Kidney capillary endothelial cell (primary cell): Measurements from ENCODE around the gene SKAP1.
"Not testable (repeated sequence)": the region's sequence is repeated elsewhere in the genome, so short reads cannot be mapped to it uniquely, and the experiment has no call there.

ENCODE experiments used
- DNase-seq: peaks from one replicate; pipeline ENCODE4 v3.0.0-alpha.2; 2018; ENCODE audit warnings: low spot score

Gene SKAP1

DNA sequence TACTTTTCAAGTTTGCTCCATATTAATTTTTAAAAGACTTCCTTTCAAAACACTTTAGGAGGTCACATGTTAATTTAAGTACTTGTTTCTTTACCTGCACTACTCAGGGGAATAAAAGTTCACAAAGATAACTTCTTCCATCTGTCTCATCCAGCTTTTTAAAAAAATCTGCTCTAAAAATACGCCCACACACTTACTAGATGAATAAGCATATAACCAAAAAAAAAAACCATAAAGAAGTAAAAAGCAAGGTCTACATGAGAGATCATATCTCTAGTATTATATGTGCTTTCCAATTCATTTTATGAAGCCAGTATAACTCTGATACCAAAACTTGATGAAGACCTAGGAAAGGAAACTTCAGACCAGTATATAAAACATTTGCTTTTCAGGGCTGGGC is 17.2 kb downstream of the SKAP1 start:
- DNase-seq = no peak

DNA sequence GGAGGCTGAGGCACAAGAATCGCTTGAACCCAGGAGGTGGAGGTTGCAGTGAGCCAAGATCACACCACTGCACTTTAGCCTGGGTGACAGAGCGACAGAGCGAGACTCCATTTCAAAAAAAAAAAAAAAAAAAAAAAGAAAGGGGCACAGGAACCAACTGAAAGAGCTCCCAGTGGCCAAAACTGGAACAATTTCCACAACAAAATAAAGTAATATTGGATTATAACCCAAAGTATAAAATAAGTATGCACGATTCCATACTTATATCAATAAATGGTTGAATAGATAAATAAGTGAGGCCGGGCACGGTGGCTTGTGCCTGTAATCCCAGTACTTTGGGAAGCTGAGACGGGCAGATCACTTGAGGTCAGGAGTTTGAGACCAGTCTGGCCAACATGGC is 19.2 kb downstream of the SKAP1 start:
- DNase-seq = not testable (repeated sequence)

DNA sequence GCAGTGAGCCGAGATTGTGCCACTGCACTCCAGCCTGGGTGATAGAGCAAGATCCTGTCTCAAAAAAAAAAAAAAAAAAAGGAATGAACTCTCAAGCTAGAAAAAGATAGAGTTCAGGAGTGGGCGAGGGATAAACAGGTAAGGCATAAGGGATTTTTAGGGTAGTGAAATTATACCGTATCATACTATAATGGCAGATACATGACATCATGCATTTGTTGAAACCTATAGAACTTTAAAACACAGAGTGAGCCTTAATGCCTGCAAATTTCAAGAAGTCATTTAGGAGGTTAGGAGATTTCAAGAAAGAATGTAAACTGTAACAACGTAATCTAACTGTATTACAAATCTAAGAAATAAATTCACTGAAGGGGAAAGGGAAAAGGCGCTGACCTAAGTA is 20.4 kb downstream of the SKAP1 start:
- DNase-seq = no peak

DNA sequence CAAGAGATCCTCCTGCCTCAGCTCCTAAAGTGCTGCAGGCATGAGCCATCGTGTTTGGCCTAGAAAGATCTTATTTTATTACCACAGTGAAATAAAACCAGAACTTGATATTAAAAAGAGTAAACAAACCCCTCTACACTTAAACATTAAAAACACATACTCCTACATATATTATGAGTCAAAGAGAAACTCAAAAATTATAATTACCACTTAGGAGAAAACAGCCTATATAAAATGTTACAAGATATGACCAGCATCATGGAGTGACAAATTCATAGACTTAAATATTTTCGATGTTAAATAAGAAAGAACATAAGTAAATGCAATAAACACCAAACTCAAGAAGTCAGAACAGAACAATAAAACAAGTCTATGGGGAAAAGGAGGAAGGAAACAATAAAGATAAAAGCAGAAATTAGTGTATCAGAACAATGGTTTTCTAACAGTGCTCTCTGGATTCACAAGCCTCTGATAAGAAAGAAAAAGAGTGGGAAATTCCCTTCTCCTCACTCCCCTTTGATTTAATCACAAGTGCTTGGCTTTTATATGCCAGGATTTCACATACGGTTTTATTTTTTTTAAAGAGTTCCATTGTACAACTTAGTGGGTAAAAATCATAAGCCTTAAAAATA is 23.0 kb downstream of the SKAP1 start:
- no peak for DNase-seq

DNA sequence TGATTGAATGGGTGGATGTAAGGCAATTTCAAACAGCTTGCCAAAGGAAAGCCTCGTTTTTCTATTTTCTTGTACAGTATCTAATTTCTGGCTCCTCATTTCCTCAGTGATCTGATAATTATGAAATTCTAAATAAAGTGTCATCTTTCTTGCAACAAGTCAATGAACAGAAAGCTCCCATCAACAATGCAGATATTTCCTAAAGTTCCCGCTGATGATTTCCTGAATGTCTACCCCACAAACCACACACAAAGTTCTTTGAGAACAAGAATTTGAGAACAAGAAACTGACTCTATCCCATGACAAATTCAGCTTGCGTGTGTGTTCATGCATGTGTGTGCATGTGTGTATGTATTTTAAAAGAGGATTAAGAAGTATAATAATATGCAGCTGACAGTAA is 35.2 kb downstream of the SKAP1 start:
- DNase-seq = no peak

DNA sequence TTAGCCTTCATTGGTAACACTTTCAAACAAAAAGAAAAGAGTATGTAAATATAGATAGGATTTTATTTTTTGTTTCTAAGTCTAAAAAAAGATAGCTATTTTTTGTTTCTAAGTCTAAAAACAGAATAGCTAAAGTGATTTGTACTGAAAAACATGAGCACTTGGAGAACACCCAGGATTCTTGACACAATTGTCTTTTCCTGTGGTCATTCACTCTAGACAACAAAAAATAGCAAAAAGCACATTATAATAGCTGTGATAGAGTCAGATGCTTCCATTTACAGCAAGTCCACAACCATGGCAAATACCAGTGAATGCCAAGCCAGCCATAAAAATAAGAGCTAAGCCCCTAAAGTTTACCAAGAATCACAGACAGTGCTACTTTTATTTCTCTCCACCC is 36.7 kb downstream of the SKAP1 start:
- no peak for DNase-seq

DNA sequence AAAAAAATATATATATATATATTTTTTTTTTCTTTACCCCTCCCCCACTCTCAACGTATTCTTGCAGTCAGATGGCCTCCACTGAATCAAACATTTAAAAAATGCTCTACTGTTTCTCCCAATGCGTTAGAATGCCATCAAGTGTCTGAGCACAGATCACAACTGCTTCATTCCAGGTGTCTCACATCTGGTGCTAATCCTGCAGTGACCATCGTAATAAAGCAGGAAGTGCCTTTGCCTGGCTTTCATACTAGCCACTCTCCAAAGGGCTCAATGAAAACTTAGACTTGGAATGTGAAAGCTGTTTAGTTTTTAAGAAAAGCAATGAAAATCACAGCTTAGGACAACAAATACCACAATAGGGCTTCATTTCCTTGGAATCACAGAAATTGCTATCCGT is 37.2 kb downstream of the SKAP1 start:
- no peak for DNase-seq

DNA sequence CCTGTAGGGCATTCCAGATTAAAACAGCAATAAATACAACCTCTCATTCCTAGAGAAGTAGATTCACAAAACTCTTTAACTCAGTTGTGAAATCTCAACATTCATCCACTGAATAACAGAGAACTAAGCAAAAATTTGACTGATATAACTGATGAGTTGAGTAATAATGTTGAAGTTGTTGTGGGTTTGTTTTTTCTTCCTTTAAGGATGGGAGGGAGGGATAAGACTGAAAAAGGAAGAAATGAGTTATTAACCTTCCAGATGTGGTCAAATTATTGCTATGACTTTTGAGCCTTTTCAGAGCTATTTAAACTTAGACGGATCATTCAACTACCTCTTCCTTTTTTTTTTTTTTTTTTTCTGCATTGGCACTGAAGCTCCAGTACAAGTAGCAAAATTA is 38.6 kb downstream of the SKAP1 start:
- no peak for DNase-seq

DNA sequence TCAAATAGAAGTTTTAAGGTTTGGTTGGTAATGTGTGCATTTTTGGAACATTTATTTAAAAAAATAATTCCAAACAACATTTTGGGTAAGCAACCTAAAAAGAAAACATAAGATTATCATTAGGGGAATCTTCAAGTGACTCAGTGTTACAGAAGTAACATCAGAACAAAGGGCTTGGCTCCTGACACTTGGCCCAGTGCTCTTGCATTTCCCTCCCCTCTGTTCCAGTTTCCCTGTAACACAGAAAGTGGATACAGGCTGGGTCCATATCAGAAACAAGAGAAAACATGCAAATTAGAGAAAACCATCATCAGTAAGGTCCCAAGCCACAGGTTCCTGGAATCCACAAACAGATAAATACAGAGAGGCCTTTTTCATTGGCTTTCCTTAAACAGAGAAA is 40.1 kb downstream of the SKAP1 start:
- DNase-seq = no peak

DNA sequence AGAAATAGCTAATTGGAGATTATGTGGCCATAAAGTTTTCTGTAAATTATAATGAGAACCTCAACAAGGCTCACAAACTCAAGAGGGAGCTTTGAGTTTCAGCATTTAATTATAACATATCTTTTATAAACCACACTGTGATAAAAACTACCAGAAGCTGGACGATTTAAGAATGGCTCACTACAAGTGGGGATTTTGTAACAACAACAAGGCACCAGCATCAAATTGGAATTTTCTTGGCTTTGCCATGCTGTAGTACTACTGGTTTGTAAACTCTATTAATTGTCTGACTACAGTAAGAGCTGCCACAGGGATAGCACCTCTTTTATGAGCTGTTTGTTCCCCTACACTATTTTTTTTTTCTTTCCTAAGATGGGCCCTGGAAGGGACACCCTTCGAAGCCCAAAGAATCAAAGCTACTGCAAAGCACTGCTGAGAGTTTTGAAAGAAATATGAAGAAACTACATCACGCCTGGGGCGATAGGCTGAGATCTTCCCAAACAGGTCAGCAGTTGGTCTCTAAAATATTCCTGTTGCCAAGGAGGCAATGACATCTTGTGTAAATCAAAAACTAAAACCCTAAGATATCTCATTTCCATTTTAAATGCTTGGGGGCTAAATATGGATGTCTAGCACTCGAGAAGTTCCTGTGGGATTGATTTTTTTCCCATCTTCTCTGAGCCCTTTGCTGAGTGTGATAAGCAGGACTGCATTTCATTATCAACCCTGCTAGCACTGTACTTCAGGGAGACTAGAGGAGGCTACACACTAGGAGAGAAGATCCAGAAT is 40.9 kb downstream of the SKAP1 start:
- no peak for DNase-seq

DNA sequence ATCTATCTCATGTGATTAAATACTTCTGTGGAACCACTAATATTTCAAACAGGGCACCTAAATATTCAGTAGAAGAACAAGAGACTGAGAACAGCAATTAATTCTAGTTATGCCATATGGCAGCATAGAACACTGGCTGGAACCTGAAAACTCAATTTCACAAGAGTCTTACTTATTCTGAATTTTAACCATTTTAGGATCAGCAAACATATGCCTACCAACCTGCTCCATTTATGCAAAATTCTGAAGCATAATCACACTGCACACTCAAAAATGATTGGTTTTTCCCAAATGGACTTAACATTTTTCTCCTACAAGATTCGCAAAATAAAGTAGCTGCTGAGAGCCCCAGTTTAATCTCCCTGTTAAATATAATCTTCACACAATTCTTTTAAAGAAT is 43.2 kb downstream of the SKAP1 start:
- no peak for DNase-seq

DNA sequence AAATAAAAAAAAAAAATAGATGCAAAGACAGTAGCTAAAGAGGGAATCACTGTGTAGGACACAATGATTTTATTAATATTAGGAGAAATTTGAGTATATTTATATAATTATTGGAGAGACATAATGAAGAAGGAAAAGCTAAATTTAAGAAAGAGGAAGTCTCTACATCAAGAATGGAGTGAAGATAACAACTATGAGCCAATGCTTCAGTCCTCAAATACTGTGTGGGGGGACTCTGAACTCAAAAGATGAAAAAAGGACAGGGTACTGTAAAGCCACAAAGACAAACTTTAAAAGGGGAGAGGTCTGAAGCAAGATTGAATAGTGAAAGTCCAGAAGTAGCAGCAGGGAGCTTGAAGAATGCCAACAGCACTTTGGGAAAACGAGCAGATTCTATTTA is 44.7 kb downstream of the SKAP1 start:
- no peak for DNase-seq

DNA sequence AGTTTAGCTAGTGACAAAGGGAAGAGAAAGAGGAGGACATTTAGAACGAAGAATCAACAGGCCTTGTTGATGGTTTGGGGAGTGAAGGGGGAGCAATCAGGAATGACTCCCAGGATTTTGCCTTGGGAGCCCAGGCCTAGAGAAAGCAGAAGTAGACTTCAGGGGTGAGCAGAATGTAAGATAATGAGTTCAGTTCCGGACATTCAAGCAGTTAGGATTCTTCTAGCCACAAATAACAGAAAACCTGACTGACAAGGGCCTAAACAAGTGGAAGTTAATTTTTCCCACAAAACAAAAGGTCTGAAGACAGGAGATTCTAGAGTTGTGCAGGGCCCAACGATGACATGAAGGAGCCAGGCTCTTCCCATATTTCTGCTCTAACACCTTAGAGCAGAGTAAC is 45.9 kb downstream of the SKAP1 start:
- no peak for DNase-seq

DNA sequence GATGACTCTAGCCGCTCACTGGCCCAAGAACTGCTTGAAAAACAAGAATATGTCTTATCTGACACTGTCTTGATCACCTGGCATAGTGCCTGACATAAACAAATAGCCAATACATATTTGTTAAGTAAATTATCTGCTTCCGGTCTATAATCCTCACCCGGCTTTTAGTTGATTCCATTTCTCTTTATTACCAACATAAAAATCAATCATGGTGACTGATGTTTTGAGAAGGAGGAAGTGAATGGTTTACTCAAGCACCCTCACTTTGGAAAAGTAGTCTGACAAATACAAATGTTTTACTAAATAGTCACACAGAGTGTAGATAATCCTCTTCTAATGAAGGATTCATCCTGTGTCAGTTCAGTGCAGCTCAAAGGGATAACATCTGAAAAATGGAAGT is 47.0 kb downstream of the SKAP1 start:
- no peak for DNase-seq

DNA sequence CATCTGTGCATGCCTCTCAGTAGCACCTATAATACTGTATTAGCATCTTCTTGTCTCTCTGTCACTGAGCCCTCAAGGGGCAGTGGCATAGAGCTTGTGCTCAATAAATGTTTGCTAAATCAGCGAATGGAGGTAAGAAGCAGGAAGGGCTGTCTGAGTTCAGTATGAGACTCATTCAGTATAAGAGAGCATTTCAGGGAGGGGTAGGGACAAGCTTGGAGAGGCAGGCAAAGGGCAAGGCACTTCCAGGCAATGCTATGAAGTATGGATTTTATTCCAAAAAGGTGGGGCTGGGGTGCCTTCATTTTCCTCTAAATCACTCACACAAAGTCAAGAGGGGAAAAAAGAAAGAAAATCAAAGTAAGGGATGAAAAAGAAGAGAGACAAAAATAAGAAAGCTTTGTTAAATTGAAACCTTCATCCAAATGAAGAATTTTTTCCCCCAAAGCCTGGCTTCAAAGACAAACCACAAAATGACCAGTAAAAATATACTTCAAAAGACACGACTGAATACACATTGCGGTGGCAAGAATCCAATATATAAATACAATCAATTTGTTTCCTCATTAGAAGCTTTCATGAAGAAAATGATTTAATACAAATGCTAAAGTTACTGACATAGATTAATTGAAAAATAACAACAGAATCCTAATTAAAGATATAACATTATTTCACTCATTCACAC is 51.2 kb downstream of the SKAP1 start:
- no peak for DNase-seq

DNA sequence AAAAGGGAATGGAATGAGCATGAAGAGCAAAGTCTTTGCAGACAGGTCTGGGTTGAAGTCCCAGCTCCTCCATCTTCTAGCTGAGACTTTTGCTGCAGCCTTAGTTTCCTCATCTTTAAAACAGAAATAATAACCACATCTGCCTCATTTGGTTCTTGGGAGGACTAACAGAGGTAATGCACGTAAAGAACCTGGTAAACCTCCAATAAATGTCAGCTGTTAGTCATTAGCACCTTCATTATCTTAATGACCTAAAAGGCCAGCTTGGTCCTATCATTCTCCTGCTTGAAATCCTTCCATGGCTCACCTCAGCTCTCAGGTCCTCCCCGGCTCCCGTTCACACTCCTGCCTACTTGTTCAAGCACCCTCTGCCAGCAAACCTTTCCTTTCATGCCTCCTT is 51.8 kb downstream of the SKAP1 start:
- no peak for DNase-seq

DNA sequence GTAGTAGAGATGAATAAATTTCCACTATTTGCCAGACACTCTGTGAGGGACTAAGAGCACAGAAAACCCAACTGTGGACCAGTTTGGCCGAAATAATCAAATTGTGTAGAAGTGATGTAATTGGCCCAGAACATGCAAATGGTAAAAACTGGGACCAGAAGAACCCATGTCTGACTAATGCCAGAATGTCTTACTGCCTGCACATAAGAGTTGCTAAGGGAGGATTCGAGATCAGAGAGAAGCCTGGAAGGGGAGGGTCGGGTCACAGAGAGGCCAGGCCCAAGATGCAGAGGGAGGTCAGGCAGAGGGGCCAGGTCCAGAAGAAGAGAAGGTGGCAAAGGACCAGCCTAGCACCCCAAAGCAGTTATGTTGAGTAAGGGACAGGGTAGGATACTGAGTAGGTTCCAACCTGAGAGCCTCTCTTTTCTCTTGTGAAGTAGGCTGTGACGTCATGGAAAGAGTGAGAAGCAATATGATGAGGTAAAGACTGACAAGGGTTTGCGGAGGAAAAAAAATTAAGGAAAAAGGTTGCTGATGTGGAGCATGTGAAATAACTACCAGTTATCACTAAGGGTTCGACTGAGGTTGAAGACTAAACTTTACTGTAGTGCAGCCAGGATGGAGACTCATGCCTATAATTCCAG is 53.2 kb downstream of the SKAP1 start:
- no peak for DNase-seq

DNA sequence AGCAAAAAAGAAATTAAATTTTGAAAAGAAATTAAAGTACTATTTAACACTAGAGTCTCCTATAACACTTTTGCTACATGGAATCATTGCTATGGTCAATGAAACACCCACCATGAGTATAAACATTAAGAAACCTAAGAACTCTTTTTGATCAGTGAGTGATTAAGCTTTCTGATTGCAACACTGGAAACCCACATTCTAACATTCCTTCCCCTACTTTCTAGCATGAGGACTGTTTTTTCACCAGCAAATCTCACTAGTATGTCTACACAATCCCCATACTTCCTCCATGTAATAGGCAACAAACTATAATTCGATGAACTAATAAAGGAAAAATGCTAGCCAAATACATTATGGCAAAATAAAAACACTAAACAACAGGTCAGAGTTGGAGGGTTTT is 54.7 kb downstream of the SKAP1 start:
- DNase-seq = no peak

DNA sequence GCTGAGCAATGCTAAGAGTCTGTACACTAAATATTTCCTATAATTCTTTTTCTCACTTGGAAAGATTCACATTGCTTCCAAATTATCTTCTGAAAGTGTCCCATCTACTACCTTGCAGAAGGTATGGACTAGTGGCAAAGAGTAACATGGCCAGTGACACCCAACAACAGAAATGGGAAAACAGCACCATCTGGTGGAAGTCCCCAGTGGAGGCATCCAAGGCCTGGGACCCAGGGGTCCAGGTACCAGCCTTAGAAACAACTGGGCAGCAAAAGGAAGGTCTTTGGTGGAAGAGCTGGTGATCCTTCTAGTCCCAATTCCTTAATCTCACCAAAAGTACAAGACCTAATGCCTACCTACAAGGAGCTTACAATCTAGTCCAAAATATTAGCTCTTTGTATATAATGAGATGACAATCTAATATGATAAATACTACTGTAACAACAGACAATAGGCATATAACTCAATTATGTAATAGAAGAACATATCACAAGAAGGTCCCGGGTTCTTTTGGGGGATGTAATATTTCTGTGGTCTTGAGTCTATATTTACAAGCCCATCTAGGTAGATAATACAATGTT is 55.3 kb downstream of the SKAP1 start:
- DNase-seq = no peak

DNA sequence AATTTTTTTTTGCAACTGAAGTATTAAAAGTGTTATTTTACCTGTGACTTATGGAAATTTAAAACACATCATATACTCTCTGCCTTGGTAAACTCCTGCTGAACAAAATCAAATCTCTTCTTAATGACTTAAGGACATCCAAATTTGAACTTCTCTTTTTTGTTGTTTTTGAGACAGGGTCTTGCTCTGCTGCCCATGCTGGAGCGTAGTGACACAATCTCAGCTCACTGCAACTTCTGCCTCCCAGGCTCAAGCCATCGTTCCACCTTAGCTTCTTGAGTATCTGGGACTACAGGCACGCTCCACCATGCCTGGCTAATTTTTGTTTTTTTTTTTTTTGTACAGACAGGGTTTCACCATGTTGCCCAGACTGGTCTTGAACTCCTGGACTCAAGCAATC is 56.1 kb downstream of the SKAP1 start:
- no peak for DNase-seq

DNA sequence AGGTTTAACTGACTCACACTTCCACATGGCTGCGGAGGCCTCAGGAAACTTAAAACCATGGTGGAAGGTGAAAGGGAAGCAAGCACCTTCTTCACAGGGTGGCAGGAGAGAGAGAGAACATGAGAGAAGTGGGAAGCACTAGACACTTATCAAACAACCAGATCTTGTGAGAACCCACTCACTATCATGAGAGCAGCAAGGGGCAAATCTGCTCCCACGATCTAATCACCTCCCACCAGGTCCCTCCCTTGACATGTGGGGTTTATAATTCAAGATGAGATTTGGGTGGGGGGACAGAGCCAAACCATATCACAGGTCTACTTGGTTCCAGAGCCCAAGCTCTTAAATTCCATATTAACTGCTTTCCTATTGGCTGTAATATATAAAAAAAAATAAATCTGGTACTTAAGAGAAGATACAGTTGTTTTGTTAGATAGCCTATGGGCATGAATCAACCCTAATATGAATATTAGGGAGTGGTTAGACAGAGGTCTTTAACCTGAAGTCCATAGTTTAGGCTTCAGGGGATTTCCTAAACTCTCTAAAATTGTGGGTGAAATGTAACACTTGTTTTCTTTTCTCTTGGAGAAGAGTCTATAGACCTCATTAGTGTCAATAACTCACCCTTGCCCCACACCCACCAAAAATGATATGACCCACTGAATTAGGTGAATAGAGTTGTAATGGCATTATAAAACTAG is 56.7 kb downstream of the SKAP1 start:
- DNase-seq = no peak

DNA sequence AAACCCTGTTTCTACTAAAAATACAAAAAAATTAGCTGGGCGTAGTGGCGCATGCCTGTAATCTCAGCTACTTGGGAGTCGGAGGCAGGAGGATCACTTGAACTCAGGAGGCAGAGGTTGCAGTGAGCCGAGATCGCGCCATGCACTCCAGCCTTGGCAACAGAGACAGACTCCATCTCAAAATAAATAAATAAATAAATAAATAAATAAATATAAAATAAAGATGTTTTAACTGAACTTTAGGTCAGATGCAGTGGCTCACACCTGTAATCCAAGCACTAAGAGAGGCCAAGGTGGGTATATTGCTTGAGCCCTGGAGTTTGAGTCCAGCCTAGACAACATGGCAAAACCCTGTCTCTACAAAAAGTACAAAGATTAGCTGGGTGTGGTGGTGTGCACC is 61.0 kb downstream of the SKAP1 start:
- DNase-seq = not testable (repeated sequence)
